Trophoblast cell (in vitro differentiated cells and primary cell): ENCODE measurements around the gene SRBD1.

Experiments used
- DNase-seq, 2 donors: peaks; one replicate each; pipeline ENCODE4 v3.0.0-alpha.2; 2016
- H2AFZ ChIP-seq: 2 replicates; pipeline ENCODE4 v1.6.1; 2013; ENCODE audit warnings: low read length, moderate library complexity, mild to moderate bottlenecking; ENCODE audit not compliant: insufficient read depth, poor library complexity
- H2AK5ac ChIP-seq: 2 replicates; pipeline ENCODE4 v1.6.1; 2013; ENCODE audit warnings: mild to moderate bottlenecking, low read length
- H2BK120ac ChIP-seq: 2 replicates; pipeline ENCODE4 v1.6.1; 2013; ENCODE audit warnings: low read length, mild to moderate bottlenecking, moderate library complexity; ENCODE audit not compliant: insufficient read depth, poor library complexity
- H2BK12ac ChIP-seq: 2 replicates; pipeline ENCODE4 v1.6.1; 2013; ENCODE audit warnings: mild to moderate bottlenecking, low read length, moderate library complexity
- H2BK5ac ChIP-seq: 2 replicates; pipeline ENCODE4 v1.6.1; 2013; ENCODE audit warnings: low read length, low read depth, moderate library complexity, mild to moderate bottlenecking; ENCODE audit not compliant: poor library complexity
- H3K14ac ChIP-seq: 2 replicates; pipeline ENCODE4 v1.6.1; 2013; ENCODE audit warnings: mild to moderate bottlenecking, low read length
- H3K18ac ChIP-seq: 2 replicates; pipeline ENCODE4 v1.6.1; 2013; ENCODE audit warnings: mild to moderate bottlenecking, low read length
- H3K23ac ChIP-seq: 2 replicates; pipeline ENCODE4 v1.6.1; 2013; ENCODE audit warnings: low read length
- H3K27ac ChIP-seq: 2 replicates; pipeline ENCODE4 v1.5.1; 2013; ENCODE audit warnings: low read depth, mild to moderate bottlenecking, inconsistent platforms, low read length, moderate library complexity
- H3K27me3 ChIP-seq: 2 replicates; pipeline ENCODE4 v1.6.1; 2013; ENCODE audit warnings: inconsistent platforms, mild to moderate bottlenecking, low read length, moderate library complexity; ENCODE audit not compliant: insufficient read depth
- H3K36me3 ChIP-seq, 2 experiments: 1 replicate in 1 of 2; 2 replicates in 1 of 2; pipeline ENCODE4 v1.6.1; 2013; ENCODE audit warnings: low read length in 2 of 2, mild to moderate bottlenecking in 2 of 2, moderate library complexity in 1 of 2; ENCODE audit not compliant: insufficient read depth in 2 of 2, control insufficient read depth in 1 of 2
- H3K4ac ChIP-seq: 2 replicates; pipeline ENCODE4 v1.6.1; 2013; ENCODE audit warnings: low read depth, mild to moderate bottlenecking, low read length, moderate library complexity
- H3K4me1 ChIP-seq, 2 experiments: 1 replicate in 1 of 2; 2 replicates in 1 of 2; pipeline ENCODE4 v1.6.1; 2013; ENCODE audit warnings: low read length in 2 of 2, mild to moderate bottlenecking in 2 of 2, moderate library complexity in 1 of 2; ENCODE audit not compliant: insufficient read depth in 2 of 2, control insufficient read depth in 1 of 2
- H3K4me2 ChIP-seq: 2 replicates; pipeline ENCODE4 v1.6.1; 2013; ENCODE audit warnings: inconsistent platforms, mild to moderate bottlenecking, low read length, moderate library complexity
- H3K4me3 ChIP-seq: 2 replicates; pipeline ENCODE4 v1.5.1; 2013; ENCODE audit warnings: mild to moderate bottlenecking, low read depth, low read length, inconsistent platforms
- H3K79me1 ChIP-seq: one replicate; pipeline ENCODE4 v1.6.1; 2013; ENCODE audit warnings: low read length
- H3K79me2 ChIP-seq: 2 replicates; pipeline ENCODE4 v1.6.1; 2013; ENCODE audit warnings: low read length, mild to moderate bottlenecking; ENCODE audit not compliant: control insufficient read depth, insufficient read depth, poor library complexity
- H3K9ac ChIP-seq: 2 replicates; pipeline ENCODE4 v1.6.1; 2013; ENCODE audit warnings: mild to moderate bottlenecking, low read length
- H3K9me3 ChIP-seq: 2 replicates; pipeline ENCODE4 v1.6.1; 2013; ENCODE audit warnings: low read depth, mild to moderate bottlenecking, control low read depth, inconsistent platforms, low read length; ENCODE audit not compliant: insufficient read depth
- H4K12ac ChIP-seq: 2 replicates; pipeline ENCODE4 v1.6.1; 2013; ENCODE audit warnings: low read depth, mild to moderate bottlenecking, low read length, moderate library complexity
- H4K8ac ChIP-seq: 2 replicates; pipeline ENCODE4 v1.6.1; 2013; ENCODE audit warnings: low read depth, mild to moderate bottlenecking, low read length, moderate library complexity
- H4K91ac ChIP-seq: one replicate; pipeline ENCODE4 v1.6.1; 2013; ENCODE audit warnings: low read depth, mild to moderate bottlenecking, low read length, moderate library complexity
- WGBS: extraction: QIAGEN DNeasy Blood & Tissue Kit; methylation state at CpG from one replicate; pipeline ENCODE4 v1.1.7; 2013; ENCODE audit warnings: missing lambda C conversion rate; ENCODE audit not compliant: insufficient read length, insufficient coverage; ENCODE audit errors: extremely low coverage; 5-methylcytosine and 5-hydroxymethylcytosine counted together

SRBD1 gene

DNA sequence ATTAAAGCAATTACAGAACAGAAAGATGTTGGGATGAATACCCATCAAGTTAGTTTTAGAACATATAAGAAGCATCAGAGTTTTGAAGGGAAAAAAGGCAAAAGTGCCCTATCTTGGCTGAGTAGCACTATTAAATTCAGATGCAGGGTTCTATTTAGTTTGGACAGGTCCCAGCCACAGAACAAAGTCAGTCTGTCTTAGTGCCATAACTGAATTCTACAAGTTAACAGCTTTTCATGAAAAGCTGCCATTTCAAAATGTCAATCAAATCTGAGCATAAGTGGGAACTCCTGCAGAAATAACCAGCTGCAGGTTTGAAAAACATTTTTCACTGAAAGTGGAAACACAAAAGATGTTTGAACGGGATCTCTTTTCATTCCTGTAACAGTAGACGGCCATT, 160.4 kb downstream of the SRBD1 start:
- Histone ChIP-seq H2AFZ (no peak overlapping the region), H3K18ac (no peak overlapping the region), H3K79me1 (no peaks in the 10 kb centered on the region), H3K9me3 (no peaks in the 10 kb centered on the region), H4K12ac (no peak overlapping the region), H4K8ac (no peak overlapping the region), H4K91ac (no peak overlapping the region), H3K79me2 (no peaks in the 10 kb centered on the region), H2BK5ac (no peak overlapping the region), H2BK120ac (no peak overlapping the region), H3K4me2 (no peak overlapping the region), H3K27me3 (no peaks in the 10 kb centered on the region), H3K4me1 (no peaks in the 10 kb centered on the region), H2BK12ac (no peak overlapping the region), H3K27ac (no peak overlapping the region), H3K4me3 (no peak overlapping the region), H3K14ac (no peak overlapping the region), H3K4ac (no peak overlapping the region), H3K23ac (no peak overlapping the region), H2AK5ac (no peak overlapping the region), H3K9ac (no peak overlapping the region), H3K36me3 (no peaks in the 10 kb centered on the region)
- WGBS, result no CpG with 5 or more reads among the region's 2 CpGs
- no peak for DNase-seq

- Histone ChIP-seq H3K4me2 (no peak overlapping the region), H3K9ac (no peak overlapping the region), H3K27me3 (no peaks in the 10 kb centered on the region), H3K23ac (no peak overlapping the region), H4K91ac (no peak overlapping the region), H2BK5ac (no peak overlapping the region), H3K4me1 (no peaks in the 10 kb centered on the region), H2BK12ac (no peak overlapping the region), H3K9me3 (no peaks in the 10 kb centered on the region), H3K4ac (no peak overlapping the region), H4K12ac (no peak overlapping the region), H3K14ac (no peak overlapping the region), H3K79me2 (no peaks in the 10 kb centered on the region), H2AFZ (no peak overlapping the region), H3K27ac (no peak overlapping the region), H3K4me3 (no peak overlapping the region), H2BK120ac (no peak overlapping the region), H3K79me1 (no peaks in the 10 kb centered on the region), H4K8ac (no peak overlapping the region), H3K18ac (no peak overlapping the region), H2AK5ac (no peak overlapping the region), H3K36me3 (no peaks in the 10 kb centered on the region)
- DNase-seq, result no peak
- no CpG with 5 or more reads among the region's 3 CpGs for WGBS
Measured at GRCh38 chr2:45448217-45448616, 162.8 kb downstream of the SRBD1 start.

GRCh38 chr2:45446016-45446415, 165.1 kb downstream of the SRBD1 start:
- Histone ChIP-seq H3K9ac (no peak overlapping the region), H3K4me2 (no peak overlapping the region), H3K79me1 (no peaks in the 10 kb centered on the region), H3K27ac (no peak overlapping the region), H3K4me3 (no peak overlapping the region), H3K23ac (no peak overlapping the region), H4K91ac (no peak overlapping the region), H3K79me2 (no peaks in the 10 kb centered on the region), H4K12ac (no peak overlapping the region), H4K8ac (no peak overlapping the region), H3K4me1 (no peaks in the 10 kb centered on the region), H3K9me3 (no peaks in the 10 kb centered on the region), H3K36me3 (no peaks in the 10 kb centered on the region), H2AFZ (no peak overlapping the region), H3K18ac (no peak overlapping the region), H2AK5ac (no peak overlapping the region), H2BK5ac (no peak overlapping the region), H2BK120ac (no peak overlapping the region), H3K4ac (no peak overlapping the region), H3K14ac (no peak overlapping the region), H3K27me3 (no peaks in the 10 kb centered on the region), H2BK12ac (no peak overlapping the region)
- WGBS, result no CpG with 5 or more reads among the region's 2 CpGs
- no peak for DNase-seq

DNA sequence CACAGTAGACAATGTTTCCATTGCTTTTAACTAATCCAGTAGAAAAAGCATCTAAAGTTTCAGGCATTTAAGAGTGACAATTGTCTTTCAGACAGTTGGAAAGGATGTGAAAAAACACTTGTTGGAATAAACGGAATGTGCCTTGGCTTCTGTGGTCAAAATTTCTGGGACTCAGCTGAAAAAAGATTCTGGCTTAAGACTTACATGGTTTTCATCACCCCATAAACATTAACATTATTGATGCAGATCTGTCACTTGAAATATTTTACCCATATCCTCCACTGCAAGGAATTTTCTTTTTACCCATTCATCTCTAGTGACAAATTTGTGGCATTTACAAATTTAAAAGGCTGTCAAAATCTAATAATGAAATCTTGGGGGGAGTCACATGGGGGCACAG, 166.0 kb downstream of the SRBD1 start:
- H3K9ac ChIP-seq, result no peak overlapping the region
- no peak overlapping the region for H3K23ac ChIP-seq
- H2BK12ac ChIP-seq, result no peak overlapping the region
- H3K4me3 ChIP-seq, result no peak overlapping the region
- H2AK5ac ChIP-seq, result no peak overlapping the region
- DNase-seq, result no peak
- no peak overlapping the region for H2BK5ac ChIP-seq
- no peaks in the 10 kb centered on the region for H3K27me3 ChIP-seq
- H4K91ac ChIP-seq, result no peak overlapping the region
- no peaks in the 10 kb centered on the region for H3K79me1 ChIP-seq
- no peak overlapping the region for H2AFZ ChIP-seq
- H2BK120ac ChIP-seq, result no peak overlapping the region
- no peaks in the 10 kb centered on the region for H3K4me1 ChIP-seq
- no peak overlapping the region for H4K12ac ChIP-seq
- no peak overlapping the region for H3K14ac ChIP-seq
- H4K8ac ChIP-seq, result no peak overlapping the region
- H3K9me3 ChIP-seq, result no peaks in the 10 kb centered on the region
- H3K36me3 ChIP-seq, result no peaks in the 10 kb centered on the region
- H3K18ac ChIP-seq, result no peak overlapping the region
- H3K4me2 ChIP-seq, result no peak overlapping the region
- H3K4ac ChIP-seq, result no peak overlapping the region
- no peaks in the 10 kb centered on the region for H3K79me2 ChIP-seq
- no peak overlapping the region for H3K27ac ChIP-seq
- WGBS, result no CpG with 5 or more reads among the region's 1 CpG
